ENCODE measurements around the gene PLEKHG3. TPM values are rescaled to one million over a fixed set of nuclear protein-coding genes. Genes with fewer than 3 reads are reported as not detected.

The PLEKHG3 gene
- total RNA-seq, 1 experiment from 2014 or later = 34.0 TPM

DNA sequence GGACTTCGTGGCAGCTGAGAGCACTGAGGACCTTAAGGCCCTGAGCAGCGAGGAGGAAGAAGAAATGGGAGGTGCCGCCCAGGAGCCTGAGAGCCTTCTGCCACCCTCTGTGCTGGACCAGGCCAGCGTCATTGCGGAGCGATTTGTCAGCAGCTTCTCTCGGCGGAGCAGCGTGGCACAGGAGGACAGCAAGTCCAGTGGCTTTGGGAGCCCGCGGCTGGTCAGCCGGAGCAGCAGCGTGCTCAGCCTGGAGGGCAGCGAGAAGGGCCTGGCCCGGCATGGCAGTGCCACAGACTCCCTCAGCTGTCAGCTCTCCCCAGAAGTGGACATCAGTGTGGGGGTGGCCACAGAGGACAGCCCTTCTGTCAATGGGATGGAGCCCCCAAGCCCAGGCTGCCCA lies 37.0 kb downstream of the PLEKHG3 start:
- POLR2A ChIA-PET = interaction anchor here (0.6 kb wide), 1 partner anchor 174 kb away, joined by 6 read pairs; no protein-coding TSS in a partner anchor
- Histone ChIP-seq H3K27me3 (ENCODE audit: control insufficient read depth, insufficient read depth, low read length) (no peaks in the 10 kb centered on the region), H3K9me3 (ENCODE audit: control insufficient read depth, insufficient read depth, low read depth, low read length) (no peaks in the 10 kb centered on the region), H3K4me1 (ENCODE audit: control insufficient read depth, insufficient read depth, low read length) (no peaks in the 10 kb centered on the region), H3K36me3 (ENCODE audit: control insufficient read depth, insufficient read depth, low read length) (no peaks in the 10 kb centered on the region), H3K27ac (ENCODE audit: low read length) (no peak overlapping the region), H3K4me3 (ENCODE audit: low read depth in 2 of 2, low read length in 2 of 2) (no peak overlapping the region)
- intact Hi-C loops (cut with micrococcal nuclease; ENCODE audit: unreplicated experiment) (no loop called here), in situ Hi-C loops (cut with HindIII; ENCODE audit: low pct_unique_long_range_greater_than_20kb, low sequenced_read_pairs) (no loop called here)
- TF ChIP-seq, protein P1, sequence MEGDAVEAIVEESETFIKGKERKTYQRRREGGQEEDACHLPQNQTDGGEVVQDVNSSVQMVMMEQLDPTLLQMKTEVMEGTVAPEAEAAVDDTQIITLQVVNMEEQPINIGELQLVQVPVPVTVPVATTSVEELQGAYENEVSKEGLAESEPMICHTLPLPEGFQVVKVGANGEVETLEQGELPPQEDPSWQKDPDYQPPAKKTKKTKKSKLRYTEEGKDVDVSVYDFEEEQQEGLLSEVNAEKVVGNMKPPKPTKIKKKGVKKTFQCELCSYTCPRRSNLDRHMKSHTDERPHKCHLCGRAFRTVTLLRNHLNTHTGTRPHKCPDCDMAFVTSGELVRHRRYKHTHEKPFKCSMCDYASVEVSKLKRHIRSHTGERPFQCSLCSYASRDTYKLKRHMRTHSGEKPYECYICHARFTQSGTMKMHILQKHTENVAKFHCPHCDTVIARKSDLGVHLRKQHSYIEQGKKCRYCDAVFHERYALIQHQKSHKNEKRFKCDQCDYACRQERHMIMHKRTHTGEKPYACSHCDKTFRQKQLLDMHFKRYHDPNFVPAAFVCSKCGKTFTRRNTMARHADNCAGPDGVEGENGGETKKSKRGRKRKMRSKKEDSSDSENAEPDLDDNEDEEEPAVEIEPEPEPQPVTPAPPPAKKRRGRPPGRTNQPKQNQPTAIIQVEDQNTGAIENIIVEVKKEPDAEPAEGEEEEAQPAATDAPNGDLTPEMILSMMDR (IDR thresholded peaks at IDR 0.05) = no peak
- no peak for TF ChIP-seq SIN3A (IDR thresholded peaks at IDR 0.05; ENCODE audit: borderline replicate concordance, insufficient read depth, low read depth, low read length)
- TF ChIP-seq, protein P2, sequence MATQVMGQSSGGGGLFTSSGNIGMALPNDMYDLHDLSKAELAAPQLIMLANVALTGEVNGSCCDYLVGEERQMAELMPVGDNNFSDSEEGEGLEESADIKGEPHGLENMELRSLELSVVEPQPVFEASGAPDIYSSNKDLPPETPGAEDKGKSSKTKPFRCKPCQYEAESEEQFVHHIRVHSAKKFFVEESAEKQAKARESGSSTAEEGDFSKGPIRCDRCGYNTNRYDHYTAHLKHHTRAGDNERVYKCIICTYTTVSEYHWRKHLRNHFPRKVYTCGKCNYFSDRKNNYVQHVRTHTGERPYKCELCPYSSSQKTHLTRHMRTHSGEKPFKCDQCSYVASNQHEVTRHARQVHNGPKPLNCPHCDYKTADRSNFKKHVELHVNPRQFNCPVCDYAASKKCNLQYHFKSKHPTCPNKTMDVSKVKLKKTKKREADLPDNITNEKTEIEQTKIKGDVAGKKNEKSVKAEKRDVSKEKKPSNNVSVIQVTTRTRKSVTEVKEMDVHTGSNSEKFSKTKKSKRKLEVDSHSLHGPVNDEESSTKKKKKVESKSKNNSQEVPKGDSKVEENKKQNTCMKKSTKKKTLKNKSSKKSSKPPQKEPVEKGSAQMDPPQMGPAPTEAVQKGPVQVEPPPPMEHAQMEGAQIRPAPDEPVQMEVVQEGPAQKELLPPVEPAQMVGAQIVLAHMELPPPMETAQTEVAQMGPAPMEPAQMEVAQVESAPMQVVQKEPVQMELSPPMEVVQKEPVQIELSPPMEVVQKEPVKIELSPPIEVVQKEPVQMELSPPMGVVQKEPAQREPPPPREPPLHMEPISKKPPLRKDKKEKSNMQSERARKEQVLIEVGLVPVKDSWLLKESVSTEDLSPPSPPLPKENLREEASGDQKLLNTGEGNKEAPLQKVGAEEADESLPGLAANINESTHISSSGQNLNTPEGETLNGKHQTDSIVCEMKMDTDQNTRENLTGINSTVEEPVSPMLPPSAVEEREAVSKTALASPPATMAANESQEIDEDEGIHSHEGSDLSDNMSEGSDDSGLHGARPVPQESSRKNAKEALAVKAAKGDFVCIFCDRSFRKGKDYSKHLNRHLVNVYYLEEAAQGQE (IDR thresholded peaks at IDR 0.05; ENCODE audit: insufficient read depth in 1 of 2, low read depth in 2 of 2, low read length in 1 of 2) = no peak
- DNase-seq (ENCODE audit: low read depth, low spot score) = no peak
- CTCF ChIA-PET = no interaction called here
- BruUV-seq (replicated peaks) = no TSS peak
- ATAC-seq = no peak

DNA sequence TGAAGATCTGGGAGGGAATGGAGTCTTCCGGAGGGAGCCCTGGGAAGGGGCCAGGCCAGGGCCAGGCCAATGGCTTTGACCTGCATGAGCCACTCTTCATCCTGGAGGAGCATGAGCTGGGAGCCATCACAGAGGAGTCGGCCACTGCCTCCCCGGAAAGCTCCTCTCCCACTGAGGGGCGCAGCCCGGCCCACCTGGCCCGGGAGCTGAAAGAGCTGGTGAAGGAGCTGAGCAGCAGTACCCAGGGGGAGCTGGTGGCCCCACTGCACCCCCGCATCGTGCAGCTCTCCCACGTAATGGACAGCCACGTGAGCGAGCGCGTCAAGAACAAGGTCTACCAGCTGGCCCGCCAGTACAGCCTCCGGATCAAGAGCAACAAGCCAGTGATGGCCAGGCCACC lies 37.7 kb downstream of the PLEKHG3 start:
- ATAC-seq = no peak
- no peak overlapping the region for H3K27ac ChIP-seq (ENCODE audit: low read length)
- ChIA-PET CTCF (no interaction called here), POLR2A (no interaction called here)
- no peaks in the 10 kb centered on the region for H3K36me3 ChIP-seq (ENCODE audit: control insufficient read depth, insufficient read depth, low read length)
- no peaks in the 10 kb centered on the region for H3K4me1 ChIP-seq (ENCODE audit: control insufficient read depth, insufficient read depth, low read length)
- in situ Hi-C loops (cut with HindIII; ENCODE audit: low pct_unique_long_range_greater_than_20kb, low sequenced_read_pairs) (no loop called here), intact Hi-C loops (cut with micrococcal nuclease; ENCODE audit: unreplicated experiment) (no loop called here)
- BruUV-seq (replicated peaks) = no TSS peak
- H3K9me3 ChIP-seq (ENCODE audit: control insufficient read depth, insufficient read depth, low read depth, low read length) = no peaks in the 10 kb centered on the region
- DNase-seq (ENCODE audit: low read depth, low spot score) = no peak
- TF ChIP-seq, protein P2 (IDR thresholded peaks at IDR 0.05; ENCODE audit: insufficient read depth in 1 of 2, low read depth in 2 of 2, low read length in 1 of 2) = no peak
- no peak for TF ChIP-seq SIN3A (IDR thresholded peaks at IDR 0.05; ENCODE audit: borderline replicate concordance, insufficient read depth, low read depth, low read length)
- TF ChIP-seq TCF7L2 (IDR thresholded peaks at IDR 0.05; ENCODE audit: low read depth, low read length) = no peak
- TF ChIP-seq, protein P1 (IDR thresholded peaks at IDR 0.05) = no peak
- no peak for TF ChIP-seq POLR2AphosphoS5 (IDR thresholded peaks at IDR 0.05; ENCODE audit: low read depth, low read length)
- no peak overlapping the region for H3K4me3 ChIP-seq (ENCODE audit: low read depth in 2 of 2, low read length in 2 of 2)
- H3K27me3 ChIP-seq (ENCODE audit: control insufficient read depth, insufficient read depth, low read length) = no peaks in the 10 kb centered on the region
